ENCODE data around the gene CYP3A4. TPM values are rescaled to one million over a fixed set of nuclear protein-coding genes. Genes with fewer than 3 reads are reported as not detected.

CYP3A4 gene
- total and polyA plus RNA-seq, 9 of the 15 experiments (the other 6 are each of a cell fraction or from before 2014, with no cell fraction given) = 0.07 to 0.08 TPM; not detected in 7

- H3K4me2 ChIP-seq (ENCODE audit: insufficient read depth, low read length) = no peak overlapping the region
- no peaks in the 10 kb centered on the region for H3K27me3 ChIP-seq (ENCODE audit: control insufficient read depth in 2 of 2, insufficient read depth in 2 of 2, low read length in 2 of 2)
- no peak overlapping the region for H3K9ac ChIP-seq (ENCODE audit: insufficient read depth in 1 of 2, low read depth in 2 of 2, low read length in 2 of 2)
- TF ChIP-seq HMGN3 (IDR thresholded peaks at IDR 0.05; ENCODE audit: borderline replicate concordance, extremely low read depth, insufficient read length, low read depth, low read length) (no peak), RBM25 (IDR thresholded peaks at IDR 0.05; ENCODE audit: low read depth, low read length, severe bottlenecking) (peak; percentile 40), BCOR (IDR thresholded peaks at IDR 0.05) (peak; percentile 39; the same call in 1 of the 2 replicates), TAF7 (tag; IDR thresholded peaks at IDR 0.05) (no peak), ZNF146 (CRISPR knock-in tag; IDR thresholded peaks at IDR 0.05; ENCODE audit: unreplicated experiment) (peak; percentile 83), ZNF316 (IDR thresholded peaks at IDR 0.05) (0 out of 2 replicates have a peak, but pooled peaks have one; percentile 33), ZNF212 (CRISPR knock-in tag; IDR thresholded peaks at IDR 0.05) (no peak), FOXP4 (CRISPR knock-in tag; IDR thresholded peaks at IDR 0.05; ENCODE audit: borderline replicate concordance) (no peak), DIDO1 (tag; IDR thresholded peaks at IDR 0.05; ENCODE audit: low read depth) (no peak)
- BruUV-seq (replicated peaks) = no TSS peak
- no peak overlapping the region for H2AFZ ChIP-seq (ENCODE audit: low read depth, low read length)
- ChIA-PET CTCF (ENCODE audit: low intra/inter-chr PET ratio) (no interaction called here), POLR2A (no interaction called here)
- intact Hi-C loops (cut with micrococcal nuclease) (no loop called here), in situ Hi-C loops (cut with MboI) (no loop called here)
- ATAC-seq (no peak), DNase-seq (ENCODE audit: extremely low read depth in 1 of 4, low spot score in 3 of 4) (no peak), FAIRE-seq (no peak)
- no peaks in the 10 kb centered on the region for H3K36me3 ChIP-seq (ENCODE audit: control insufficient read depth, insufficient read depth, low read length)
- H3K27ac ChIP-seq (ENCODE audit: extremely low read depth, low read depth, low read length) = no peak overlapping the region
- no peaks in the 10 kb centered on the region for H3K4me1 ChIP-seq (replicated peaks in 1 of 2; ENCODE audit: control insufficient read depth in 2 of 2, insufficient read depth in 2 of 2, low read length in 2 of 2)
- H3K4me3 ChIP-seq = no peak overlapping the region
- H4K20me1 ChIP-seq (replicated peaks; ENCODE audit: control insufficient read depth, insufficient read depth, low read length) = no peaks in the 10 kb centered on the region
- no peaks in the 10 kb centered on the region for H3K79me2 ChIP-seq (ENCODE audit: control insufficient read depth, insufficient read depth, low read length)
- 30% methylated on average over 2 of the region's 2 CpGs for WGBS (ENCODE audit: insufficient coverage, low coverage, missing lambda C conversion rate)
- no peaks in the 10 kb centered on the region for H3K9me1 ChIP-seq (ENCODE audit: control insufficient read depth, insufficient read depth, low read length)
- H3K9me3 ChIP-seq (replicated peaks; ENCODE audit: control insufficient read depth, insufficient read depth, low read depth, low read length) = no peaks in the 10 kb centered on the region
Measured at GRCh38 chr7:99798972-99799371, 15.0 kb upstream of the CYP3A4 start.

All from K562 (cell line).